Measurements from ENCODE around the gene MYOM3. TPM values are rescaled to one million over a fixed set of nuclear protein-coding genes. Genes with fewer than 3 reads are reported as not detected.

Gene MYOM3
- total RNA-seq, 1 donor from 2014 or later: 0.25 TPM

- Histone ChIP-seq H3K27ac (no peak overlapping the region), H3K4me3 (no peak overlapping the region), H3K36me3 (no peaks in the 10 kb centered on the region), H3K27me3 (no peaks in the 10 kb centered on the region), H3K4me1 (peaks cover 7% of the 10 kb centered on the region), H3K9me3 (no peaks in the 10 kb centered on the region)
- intact Hi-C loops (cut with DNase I): no loop called here
- TF ChIP-seq POLR2AphosphoS5 (IDR thresholded peaks at IDR 0.05; ENCODE audit: insufficient read depth in 1 of 2, low read depth in 1 of 2): no peak
- TF ChIP-seq POLR2A (IDR thresholded peaks at IDR 0.05): no peak
- TF ChIP-seq CTCF (IDR thresholded peaks at IDR 0.05): no peak
- DNase-seq (ENCODE audit: extremely low spot score in 2 of 2): no peak
Measured at GRCh38 chr1:24125456-24125855, 13.5 kb upstream of the MYOM3 start.

- intact Hi-C loops (cut with DNase I): no loop called here
- peaks cover 10% of the 10 kb centered on the region for H3K4me1 ChIP-seq
- no peak overlapping the region for H3K4me3 ChIP-seq
- no peaks in the 10 kb centered on the region for H3K27me3 ChIP-seq
- no peaks in the 10 kb centered on the region for H3K9me3 ChIP-seq
- no peak overlapping the region for H3K27ac ChIP-seq
- no peak for DNase-seq (ENCODE audit: extremely low spot score in 2 of 2)
- TF ChIP-seq CTCF (IDR thresholded peaks at IDR 0.05) (no peak), POLR2AphosphoS5 (IDR thresholded peaks at IDR 0.05; ENCODE audit: insufficient read depth in 1 of 2, low read depth in 1 of 2) (no peak)
- H3K36me3 ChIP-seq: no peaks in the 10 kb centered on the region
Measured at GRCh38 chr1:24124980-24125379, 13.0 kb upstream of the MYOM3 start.

- no peaks in the 10 kb centered on the region for H3K27me3 ChIP-seq
- no peaks in the 10 kb centered on the region for H3K9me3 ChIP-seq
- H3K36me3 ChIP-seq: no peaks in the 10 kb centered on the region
- H3K27ac ChIP-seq: no peak overlapping the region
- TF ChIP-seq POLR2AphosphoS5 (IDR thresholded peaks at IDR 0.05; ENCODE audit: insufficient read depth in 1 of 2, low read depth in 1 of 2): no peak
- no peak for TF ChIP-seq CTCF (IDR thresholded peaks at IDR 0.05)
- TF ChIP-seq POLR2A (IDR thresholded peaks at IDR 0.05): no peak
- intact Hi-C loops (cut with DNase I): no loop called here
- peaks cover 23% of the 10 kb centered on the region for H3K4me1 ChIP-seq
- H3K4me3 ChIP-seq: no peak overlapping the region
- no peak for DNase-seq (ENCODE audit: extremely low spot score in 2 of 2)
Measured at GRCh38 chr1:24123611-24124010, 11.7 kb upstream of the MYOM3 start.

GRCh38 chr1:24122776-24123175 lies 10.8 kb upstream of the MYOM3 start:
- peaks cover 29% of the 10 kb centered on the region for H3K4me1 ChIP-seq
- intact Hi-C loops (cut with DNase I): no loop called here
- TF ChIP-seq POLR2AphosphoS5 (IDR thresholded peaks at IDR 0.05; ENCODE audit: insufficient read depth in 1 of 2, low read depth in 1 of 2): no peak
- no peak overlapping the region for H3K4me3 ChIP-seq
- H3K27me3 ChIP-seq: no peaks in the 10 kb centered on the region
- H3K36me3 ChIP-seq: no peaks in the 10 kb centered on the region
- no peak overlapping the region for H3K27ac ChIP-seq
- no peaks in the 10 kb centered on the region for H3K9me3 ChIP-seq
- DNase-seq (ENCODE audit: extremely low spot score in 2 of 2): no peak

GRCh38 chr1:24121406-24121805 lies 9.5 kb upstream of the MYOM3 start:
- TF ChIP-seq POLR2A (IDR thresholded peaks at IDR 0.05): no peak
- TF ChIP-seq CTCF (IDR thresholded peaks at IDR 0.05): no peak
- no peak for TF ChIP-seq POLR2AphosphoS5 (IDR thresholded peaks at IDR 0.05; ENCODE audit: insufficient read depth in 1 of 2, low read depth in 1 of 2)
- DNase-seq (ENCODE audit: extremely low spot score in 2 of 2): no peak
- Histone ChIP-seq H3K4me1 (peaks cover 29% of the 10 kb centered on the region), H3K27ac (no peak overlapping the region), H3K27me3 (no peaks in the 10 kb centered on the region), H3K4me3 (no peak overlapping the region), H3K36me3 (no peaks in the 10 kb centered on the region), H3K9me3 (no peaks in the 10 kb centered on the region)
- intact Hi-C loops (cut with DNase I): no loop called here

GRCh38 chr1:24120965-24121364 lies 9.0 kb upstream of the MYOM3 start:
- Histone ChIP-seq H3K9me3 (no peaks in the 10 kb centered on the region), H3K27ac (no peak overlapping the region), H3K27me3 (no peaks in the 10 kb centered on the region), H3K4me3 (no peak overlapping the region), H3K4me1 (peaks cover 29% of the 10 kb centered on the region), H3K36me3 (no peaks in the 10 kb centered on the region)
- intact Hi-C loops (cut with DNase I): no loop called here
- TF ChIP-seq CTCF (IDR thresholded peaks at IDR 0.05) (no peak), POLR2A (IDR thresholded peaks at IDR 0.05) (no peak), POLR2AphosphoS5 (IDR thresholded peaks at IDR 0.05; ENCODE audit: insufficient read depth in 1 of 2, low read depth in 1 of 2) (no peak)
- DNase-seq (ENCODE audit: extremely low spot score in 2 of 2): no peak

Measured in vagina (tissue), 2 donors.